SU-DHL-6 (cell line): Measurements from ENCODE around the gene LYPD3.
A peak's percentile ranks its signal among the peaks of the same experiment; 100 is the strongest.
"Not testable (repeated sequence)": the region's sequence is repeated elsewhere in the genome, so short reads cannot be mapped to it uniquely, and the experiment has no call there.

ENCODE experiments used
- H2AFZ ChIP-seq: fragments of 200-600 bp; sonication (generic); 2 replicates; pipeline ENCODE4 v1.6.1; 2014; ENCODE audit warnings: low read depth, mild to moderate bottlenecking, moderate library complexity, mixed read lengths, antibody characterized with exemption, low read length; ENCODE audit not compliant: severe bottlenecking
- H3F3A ChIP-seq: fragments of 200-600 bp; shearing (Covaris generic); 2 replicates; pipeline ENCODE4 v1.6.0; 2016; ENCODE audit warnings: antibody characterized with exemption, mild to moderate bottlenecking; ENCODE audit not compliant: insufficient read depth
- H3K27ac ChIP-seq: fragments of 200-600 bp; sonication (generic); 2 replicates; pipeline ENCODE4 v1.5.1; 2016; ENCODE audit warnings: low read depth, mild to moderate bottlenecking, low read length, moderate library complexity, mixed read lengths
- H3K27me3 ChIP-seq: fragments of 200-600 bp; sonication (generic), shearing (Covaris generic); 2 replicates; pipeline ENCODE4 v1.6.0; 2014; ENCODE audit warnings: mild to moderate bottlenecking, low read length
- H3K36me3 ChIP-seq: fragments of 200-600 bp; sonication (generic); 2 replicates; pipeline ENCODE4 v1.6.1; 2014; ENCODE audit warnings: mild to moderate bottlenecking, low read length, mixed read lengths
- H3K4me2 ChIP-seq: fragments of 300-600, 200-600 bp; shearing (Covaris generic), sonication (generic); 2 replicates; pipeline ENCODE4 v1.6.0; 2014; ENCODE audit warnings: low read length, low read depth, mild to moderate bottlenecking; ENCODE audit not compliant: poor library complexity, severe bottlenecking
- H3K4me3 ChIP-seq: fragments of 200-600 bp; sonication (generic); 2 replicates; pipeline ENCODE4 v1.5.1; 2014; ENCODE audit warnings: antibody characterized with exemption, low read length, mild to moderate bottlenecking, mixed read lengths; ENCODE audit not compliant: insufficient read depth, poor library complexity, severe bottlenecking
- H3K79me2 ChIP-seq: fragments of 200-600 bp; sonication (generic); 2 replicates; pipeline ENCODE4 v1.6.1; 2014; ENCODE audit warnings: mild to moderate bottlenecking, low read length, moderate library complexity; ENCODE audit not compliant: insufficient read depth
- H3K9ac ChIP-seq: fragments of 200-600 bp; sonication (generic); 2 replicates; pipeline ENCODE4 v1.7.0; 2014; ENCODE audit warnings: mild to moderate bottlenecking, low read length
- H3K9me2 ChIP-seq: fragments of 200-600 bp; sonication (generic); replicated peaks from 2 replicates; pipeline ENCODE4 v1.6.1; 2014; ENCODE audit warnings: low read length; ENCODE audit not compliant: insufficient read depth
- H3K9me3 ChIP-seq: fragments of 200-600 bp; sonication (generic); 2 replicates; pipeline ENCODE4 v1.6.1; 2014; ENCODE audit warnings: low read length, mixed read lengths; ENCODE audit not compliant: insufficient read depth
- H4K20me1 ChIP-seq: fragments of 200-600 bp; sonication (generic); 2 replicates; pipeline ENCODE4 v1.6.1; 2014; ENCODE audit warnings: low read depth, mild to moderate bottlenecking, antibody characterized with exemption, low read length, moderate library complexity, mixed read lengths
- CTCF ChIP-seq: fragments of 200-600 bp; sonication (generic); IDR thresholded peaks from one replicate; pipeline ENCODE4 v1.5.1; 2017; ENCODE audit warnings: antibody characterized with exemption, mild to moderate bottlenecking, low read length, moderate library complexity; ENCODE audit not compliant: insufficient read depth, poor library complexity, severe bottlenecking
- EZH2phosphoT487 ChIP-seq: fragments of 200-600 bp; sonication (generic), shearing (Covaris generic); conservative IDR thresholded peaks from 2 replicates; pipeline ENCODE4 v1.6.1; 2018; ENCODE audit warnings: mild to moderate bottlenecking, antibody characterized with exemption, low read length, moderate library complexity, mixed read lengths

The LYPD3 gene

GRCh38 chr19:43447655-43448054 is 17.8 kb downstream of the LYPD3 start:
- Histone ChIP-seq H3K9me3 (no peaks in the 10 kb centered on the region), H3K9ac (no peak overlapping the region), H3K27ac (no peak overlapping the region), H3K4me3 (no peak overlapping the region), H3K27me3 (no peaks in the 10 kb centered on the region), H3K36me3 (no peaks in the 10 kb centered on the region), H3F3A (no peaks in the 10 kb centered on the region), H3K79me2 (no peaks in the 10 kb centered on the region), H2AFZ (no peak overlapping the region), H4K20me1 (no peaks in the 10 kb centered on the region), H3K9me2 (no peaks in the 10 kb centered on the region), H3K4me2 (no peak overlapping the region)
- TF ChIP-seq CTCF (no peak), EZH2phosphoT487 (no peak)

GRCh38 chr19:43446746-43447489 is 18.5 kb downstream of the LYPD3 start:
- Histone ChIP-seq H3K4me2 (no peak overlapping the region), H4K20me1 (no peaks in the 10 kb centered on the region), H3K79me2 (no peaks in the 10 kb centered on the region), H3F3A (no peaks in the 10 kb centered on the region), H3K9me2 (no peaks in the 10 kb centered on the region), H3K9me3 (no peaks in the 10 kb centered on the region), H3K9ac (no peak overlapping the region), H2AFZ (no peak overlapping the region), H3K36me3 (no peaks in the 10 kb centered on the region), H3K27me3 (no peaks in the 10 kb centered on the region), H3K27ac (no peak overlapping the region), H3K4me3 (no peak overlapping the region)
- TF ChIP-seq CTCF (peak; percentile 76), EZH2phosphoT487 (no peak)

- H3K27ac ChIP-seq, result no peak overlapping the region
- no peaks in the 10 kb centered on the region for H3K9me3 ChIP-seq
- no peaks in the 10 kb centered on the region for H3K36me3 ChIP-seq
- no peaks in the 10 kb centered on the region for H3K27me3 ChIP-seq
- no peaks in the 10 kb centered on the region for H3K79me2 ChIP-seq
- no peak overlapping the region for H3K9ac ChIP-seq
- H4K20me1 ChIP-seq, result no peaks in the 10 kb centered on the region
- TF ChIP-seq EZH2phosphoT487, result no peak
- H2AFZ ChIP-seq, result no peak overlapping the region
- H3K4me3 ChIP-seq, result no peak overlapping the region
- H3K4me2 ChIP-seq, result no peak overlapping the region
- no peaks in the 10 kb centered on the region for H3F3A ChIP-seq
- H3K9me2 ChIP-seq, result no peaks in the 10 kb centered on the region
Observed at GRCh38 chr19:43445426-43445825, 20.0 kb downstream of the LYPD3 start.

- no peak overlapping the region for H2AFZ ChIP-seq
- no peaks in the 10 kb centered on the region for H3K9me2 ChIP-seq
- H3K36me3 ChIP-seq, result no peaks in the 10 kb centered on the region
- no peaks in the 10 kb centered on the region for H3K27me3 ChIP-seq
- no peaks in the 10 kb centered on the region for H4K20me1 ChIP-seq
- no peak overlapping the region for H3K4me2 ChIP-seq
- no peaks in the 10 kb centered on the region for H3F3A ChIP-seq
- no peaks in the 10 kb centered on the region for H3K79me2 ChIP-seq
- H3K9me3 ChIP-seq, result no peaks in the 10 kb centered on the region
- no peak overlapping the region for H3K4me3 ChIP-seq
- H3K9ac ChIP-seq, result no peak overlapping the region
- no peak for TF ChIP-seq EZH2phosphoT487
- no peak for TF ChIP-seq CTCF
- H3K27ac ChIP-seq, result no peak overlapping the region
Observed at GRCh38 chr19:43444531-43445287, 20.7 kb downstream of the LYPD3 start.

- not testable (repeated sequence) for H3K9ac ChIP-seq, H3K36me3 ChIP-seq, H3K79me2 ChIP-seq, H3K9me2 ChIP-seq, H3K9me3 ChIP-seq, H3F3A ChIP-seq, H3K4me3 ChIP-seq, H3K4me2 ChIP-seq, H3K27me3 ChIP-seq, H3K27ac ChIP-seq, H4K20me1 ChIP-seq, H2AFZ ChIP-seq
Observed at GRCh38 chr19:43444091-43444490, 21.3 kb downstream of the LYPD3 start.
